ENCODE results near the gene CHPF.

- no peak for TF ChIP-seq POLR2A (IDR thresholded peaks at IDR 0.05; ENCODE audit: low read length)
- no peak for TF ChIP-seq GATA1 (IDR thresholded peaks at IDR 0.05; ENCODE audit: low read depth, low read length)
These were observed 51.0 kb downstream of the CHPF start for GRCh38 chr2:219492575-219492974.

All from erythroblast (primary cell).